NCI-H1105 treated with DMSO at 0.1 percent for 48 hours (cell line): ENCODE data around the gene CDC25C.
A peak's percentile ranks its signal among the peaks of the same experiment; 100 is the strongest.
"Not testable (repeated sequence)": the region's sequence is repeated elsewhere in the genome, so short reads cannot be mapped to it uniquely, and the experiment has no call there.

Experiments
- DNase-seq: peaks from one replicate; lab custom pipeline; 2025; lab: John Stamatoyannopoulos, UW

CDC25C gene

GRCh38 chr5:138344887-138345622, 13.5 kb upstream of the CDC25C start:
- DNase-seq: no peak

DNA sequence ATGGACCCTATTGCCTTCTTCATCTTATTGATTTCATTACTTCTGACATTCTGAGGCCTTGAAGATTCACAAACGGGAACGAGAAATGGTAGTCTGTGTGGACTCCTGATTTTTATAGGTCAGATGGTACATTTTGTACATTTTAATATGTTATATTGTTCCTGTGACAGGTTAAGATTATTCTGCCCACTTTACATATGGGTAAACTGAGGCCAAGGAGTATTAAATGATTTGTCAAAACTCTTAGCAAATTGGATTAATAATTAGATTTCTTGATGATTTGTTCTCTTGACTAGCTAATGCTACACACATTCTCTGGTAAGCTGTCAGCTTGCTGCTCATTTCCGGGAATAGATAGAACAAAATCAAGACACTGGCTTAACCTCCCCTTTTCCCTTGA, 8.4 kb upstream of the CDC25C start:
- DNase-seq: no peak

GRCh38 chr5:138339464-138339863, 7.9 kb upstream of the CDC25C start:
- no peak for DNase-seq

- no peak for DNase-seq
Observed at GRCh38 chr5:138339091-138339456, 7.5 kb upstream of the CDC25C start.

GRCh38 chr5:138338411-138339090, 6.9 kb upstream of the CDC25C start:
- no peak for DNase-seq

GRCh38 chr5:138337685-138338410, 6.2 kb upstream of the CDC25C start, which contains the start of gene FAM53C:
Gene FAM53C, plus strand, starts transcription at chr5:138338266. Its CDS starts 3,070 bp downstream, at chr5:138341336.
- DNase-seq: peak; percentile 71

DNA sequence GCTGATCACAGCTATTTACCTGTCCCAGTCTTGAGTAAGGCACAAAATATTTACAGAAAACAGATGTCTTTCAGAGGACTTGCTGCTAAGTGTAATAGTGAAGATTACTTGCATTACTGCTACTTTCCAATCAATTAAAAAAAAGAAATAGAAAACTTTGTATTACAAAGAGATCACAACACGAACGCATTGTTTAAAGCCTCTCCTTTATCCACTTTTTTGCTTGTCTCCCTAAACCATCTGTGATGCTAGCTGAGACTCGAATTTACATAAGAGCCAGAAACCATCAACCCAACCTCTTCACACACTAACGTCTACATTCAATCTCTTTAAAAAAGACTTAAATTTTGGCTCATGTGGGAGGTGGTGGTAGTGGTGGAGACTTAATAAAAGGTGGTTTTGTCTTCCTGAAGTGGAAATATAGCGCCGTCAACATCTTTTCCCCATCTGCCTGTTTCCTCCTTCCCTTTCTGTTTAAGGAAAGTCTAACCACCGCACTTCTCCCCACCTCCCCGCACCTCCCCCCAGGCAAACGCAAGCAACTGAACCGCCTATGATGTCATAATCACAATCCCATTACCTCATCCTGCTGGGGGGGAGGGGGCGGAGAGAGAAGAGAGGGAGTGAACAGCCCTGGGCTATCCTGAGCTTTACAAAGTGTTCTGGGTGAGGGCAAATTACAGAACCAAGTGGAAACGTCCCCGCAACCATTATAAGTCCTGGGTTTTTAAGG, 5.5 kb upstream of the CDC25C start:
- DNase-seq: no peak

GRCh38 chr5:138334867-138335447, 3.4 kb upstream of the CDC25C start:
- no peak for DNase-seq

DNA sequence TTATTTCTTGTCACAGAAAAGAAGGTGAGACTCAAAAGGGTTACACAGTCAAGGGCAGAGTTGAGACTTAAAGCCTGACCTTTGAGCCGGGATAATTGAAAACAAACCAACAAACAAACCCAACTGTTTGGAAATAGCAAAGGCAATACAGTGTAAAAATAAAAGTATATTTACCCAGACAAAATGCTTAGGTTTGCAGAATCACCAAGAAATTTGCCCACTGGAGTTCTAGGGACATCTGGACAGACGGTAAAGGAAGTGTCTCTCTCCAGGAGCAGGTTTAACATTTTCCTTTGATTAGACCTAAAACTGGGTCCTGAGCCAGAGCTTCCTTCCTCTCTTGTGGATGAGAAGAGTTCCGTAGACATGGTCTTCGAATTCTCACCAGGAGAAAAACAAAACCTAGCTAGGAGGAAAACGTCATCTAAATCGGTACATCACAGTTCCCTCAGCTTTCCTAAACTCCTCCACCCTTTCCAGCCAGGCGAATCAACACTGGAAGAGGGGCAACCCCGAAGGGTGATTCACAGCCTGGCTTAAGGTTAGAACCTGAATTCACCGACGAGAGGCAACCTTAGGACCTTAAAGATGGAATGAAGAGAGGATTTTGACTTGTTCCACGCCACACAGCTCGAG, 673 bp downstream of the CDC25C start:
- DNase-seq: no peak

- not testable (repeated sequence) for DNase-seq
Observed at GRCh38 chr5:138318211-138318610, 13.4 kb downstream of the CDC25C start.

DNA sequence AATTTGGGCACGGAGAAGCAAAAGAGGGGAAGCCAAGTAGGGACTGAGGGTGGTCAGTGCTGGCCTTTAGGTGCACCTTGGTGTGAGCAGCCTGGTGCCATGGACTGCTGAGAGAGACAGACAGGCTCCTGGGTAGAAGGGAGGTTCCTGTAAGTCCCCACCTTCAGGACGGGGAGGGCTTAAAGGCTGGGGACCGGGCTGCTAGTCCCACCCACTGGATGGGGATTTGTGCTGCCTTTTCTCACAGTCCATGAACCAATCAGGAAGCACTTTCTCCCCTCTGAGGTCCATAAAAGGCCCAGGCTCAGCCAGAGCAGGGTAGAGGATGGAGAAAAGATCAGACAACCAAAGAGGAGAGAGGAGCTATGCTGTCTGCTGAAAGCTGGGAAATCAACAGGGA, 15.2 kb downstream of the CDC25C start:
- DNase-seq: no peak

DNA sequence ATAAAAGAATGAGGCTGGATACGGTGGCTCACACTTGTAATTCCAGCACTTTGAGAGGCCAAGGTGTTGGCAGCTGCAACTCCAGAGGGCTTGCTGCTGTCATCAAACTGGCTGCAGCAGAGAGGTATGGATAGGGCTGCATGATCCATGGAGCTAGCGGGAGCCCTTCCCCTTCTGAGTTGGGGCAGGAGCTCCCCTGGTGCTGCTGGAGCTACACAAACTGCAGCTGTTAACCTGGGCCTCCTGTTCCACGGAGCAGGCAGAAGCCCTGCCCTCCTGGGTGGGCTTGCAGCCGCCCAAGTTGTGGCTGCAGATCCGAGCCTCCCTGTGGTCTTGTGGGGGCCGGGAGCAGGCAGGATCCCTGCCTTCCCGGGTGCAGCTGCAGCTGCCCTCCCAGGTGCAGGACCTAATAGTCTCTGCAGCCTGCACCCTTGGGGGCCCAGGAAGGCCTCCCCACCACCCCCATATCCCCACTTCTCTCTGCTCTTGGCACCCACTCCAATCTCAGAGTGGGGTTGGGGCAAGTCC, 15.8 kb downstream of the CDC25C start:
- DNase-seq: no peak

DNA sequence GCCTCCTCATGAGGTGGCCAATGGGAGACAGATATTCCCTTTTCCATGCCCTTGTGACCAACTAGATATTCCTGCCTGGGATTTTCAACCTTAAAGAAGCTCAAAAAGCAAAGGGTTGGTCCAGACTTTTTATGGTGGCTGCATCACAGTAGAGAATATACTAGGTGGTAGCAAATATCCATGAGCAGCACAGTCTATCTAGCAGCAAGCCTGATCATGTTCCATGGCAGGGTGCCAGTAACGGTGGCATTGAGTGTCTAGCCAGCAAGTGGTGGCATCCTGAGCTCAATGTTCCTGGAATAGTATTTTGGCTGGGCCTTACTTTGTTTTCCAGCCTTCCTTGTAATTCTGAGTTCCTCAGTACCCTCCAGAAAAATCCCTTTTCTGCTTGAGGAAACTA, 25.8 kb downstream of the CDC25C start:
- peak; percentile 64 for DNase-seq

- no peak for DNase-seq
Observed at GRCh38 chr5:138303372-138303771, 28.2 kb downstream of the CDC25C start.

GRCh38 chr5:138289296-138289695, 42.3 kb downstream of the CDC25C start:
- DNase-seq: no peak

GRCh38 chr5:138287246-138287645, 44.4 kb downstream of the CDC25C start:
- no peak for DNase-seq

GRCh38 chr5:138282920-138283742, 48.5 kb downstream of the CDC25C start:
- peak; percentile 30 for DNase-seq

DNA sequence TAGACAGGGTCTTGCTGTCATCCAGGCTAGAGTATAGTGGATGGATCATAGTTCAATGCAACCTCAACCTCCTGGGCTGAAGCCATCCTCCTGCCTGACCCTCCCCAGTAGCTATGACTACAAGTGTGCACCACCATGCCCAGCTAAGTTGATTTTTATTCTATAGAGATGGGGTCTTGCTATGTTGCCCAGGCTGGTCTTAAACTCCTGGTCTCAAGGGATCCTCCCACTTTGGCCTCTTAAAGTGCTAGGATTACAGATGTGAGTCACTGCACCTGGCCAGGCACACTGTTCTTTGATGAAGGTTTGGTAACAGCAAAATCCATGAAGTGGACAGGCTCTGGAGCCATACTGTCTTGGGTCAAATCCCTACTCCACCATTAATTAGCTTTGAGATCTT, 50.7 kb downstream of the CDC25C start:
- no peak for DNase-seq

DNA sequence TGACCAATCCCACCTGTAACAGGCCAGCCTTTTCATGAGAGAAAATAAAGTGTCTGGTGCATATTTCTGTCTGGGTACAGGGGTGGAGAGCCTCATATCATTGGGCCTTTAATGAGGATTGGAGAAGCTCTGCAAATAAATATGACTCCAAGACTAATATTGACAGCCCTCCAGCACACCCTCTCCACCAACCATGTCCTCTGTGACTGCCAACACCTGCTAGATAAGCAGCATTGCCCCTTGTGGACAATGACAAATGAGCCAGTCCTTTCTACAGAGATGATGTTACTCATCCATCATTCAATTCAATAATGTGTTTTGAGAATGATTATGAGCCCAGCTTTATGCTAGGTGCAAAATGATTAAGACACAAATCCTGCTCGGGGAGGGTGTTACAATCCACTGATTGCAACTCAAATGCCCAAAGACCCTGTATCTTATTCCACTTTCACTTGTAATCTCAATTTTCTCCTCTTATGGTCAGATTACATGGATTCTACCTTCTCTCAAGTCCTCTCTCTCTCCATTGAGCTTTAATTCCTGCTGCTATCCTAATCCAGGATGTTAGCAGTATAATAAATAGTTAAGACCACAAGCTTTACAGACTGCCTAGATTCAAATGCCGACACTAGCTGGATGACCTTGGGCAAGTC, 55.1 kb downstream of the CDC25C start:
- DNase-seq: no peak

GRCh38 chr5:138275895-138276294, 55.7 kb downstream of the CDC25C start:
- no peak for DNase-seq
